HCT116 (cell line): Measurements from ENCODE around the gene CENPC.

Experiments used
- CBX3 ChIP-seq: IDR thresholded peaks from 2 replicates; pipeline ENCODE4 v1.6.1; 2012; ENCODE audit warnings: low read depth
- ELF1 ChIP-seq: IDR thresholded peaks from 2 replicates; pipeline ENCODE4 v1.6.1; 2012; ENCODE audit warnings: low read depth, borderline replicate concordance
- EZH2 ChIP-seq: fragments of 200-600 bp; sonication (generic); IDR thresholded peaks from 2 replicates; pipeline ENCODE4 v1.6.1; 2017; ENCODE audit warnings: antibody characterized with exemption, mixed run types
- EZH2phosphoT487 ChIP-seq: fragments of 200-600 bp; IDR thresholded peaks from 2 replicates; pipeline ENCODE4 v1.6.1; 2018; ENCODE audit warnings: antibody characterized with exemption, borderline replicate concordance
- JUND ChIP-seq: IDR thresholded peaks from 2 replicates; pipeline ENCODE4 v1.6.1; 2012
- POLR2A ChIP-seq: IDR thresholded peaks from 2 replicates; pipeline ENCODE4 v1.7.0; 2011; ENCODE audit warnings: borderline replicate concordance; ENCODE audit not compliant: insufficient read depth, insufficient read length; ENCODE audit errors: extremely low read depth
- TCF7L2 ChIP-seq: IDR thresholded peaks from 2 replicates; pipeline ENCODE4 v1.7.0; 2011; ENCODE audit warnings: borderline replicate concordance, inconsistent platforms; ENCODE audit not compliant: insufficient read depth, insufficient read length; ENCODE audit errors: extremely low read depth
- ZNF274 ChIP-seq: fragments of 200-500 bp; sonication (Bioruptor generic); IDR thresholded peaks from 2 replicates; pipeline ENCODE4 v1.6.1; 2014; ENCODE audit warnings: mild to moderate bottlenecking, low read depth, low read length, inconsistent platforms
- TF ChIP-seq, protein P1 (sequence below), 3 experiments: fragments of 200-600 bp in 1 of 3; sonication (generic) in 1 of 3; IDR thresholded peaks in 2 of 3; conservative IDR thresholded peaks in 1 of 3; 2 replicates each; pipeline ENCODE4 v1.5.1; 2012 to 2017; ENCODE audit warnings: low read depth in 2 of 3, low read length in 2 of 3, antibody characterized with exemption in 1 of 3, borderline replicate concordance in 1 of 3, control low read depth in 1 of 3, mild to moderate bottlenecking in 1 of 3, mixed read lengths in 1 of 3, mixed run types in 1 of 3, moderate library complexity in 1 of 3; ENCODE audit not compliant: insufficient read depth in 1 of 3
- TF ChIP-seq, protein P2 (sequence below): IDR thresholded peaks from 2 replicates; pipeline ENCODE4 v1.6.1; 2012; ENCODE audit warnings: low read depth
- TF ChIP-seq, protein P3 (sequence below): IDR thresholded peaks from 2 replicates; pipeline ENCODE4 v1.6.1; 2012
- TF ChIP-seq, protein P4 (sequence below): IDR thresholded peaks from 2 replicates; pipeline ENCODE4 v1.6.1; 2011; ENCODE audit warnings: mild to moderate bottlenecking, low read length, moderate library complexity; ENCODE audit not compliant: insufficient replicate concordance; ENCODE audit errors: extremely low read depth

- TF ChIP-seq POLR2A (no peak), ELF1 (no peak), CBX3 (no peak), ZNF274 (no peak), JUND (no peak), EZH2phosphoT487 (no peak), EZH2 (no peak), TCF7L2 (no peak)
- TF ChIP-seq, protein P1, sequence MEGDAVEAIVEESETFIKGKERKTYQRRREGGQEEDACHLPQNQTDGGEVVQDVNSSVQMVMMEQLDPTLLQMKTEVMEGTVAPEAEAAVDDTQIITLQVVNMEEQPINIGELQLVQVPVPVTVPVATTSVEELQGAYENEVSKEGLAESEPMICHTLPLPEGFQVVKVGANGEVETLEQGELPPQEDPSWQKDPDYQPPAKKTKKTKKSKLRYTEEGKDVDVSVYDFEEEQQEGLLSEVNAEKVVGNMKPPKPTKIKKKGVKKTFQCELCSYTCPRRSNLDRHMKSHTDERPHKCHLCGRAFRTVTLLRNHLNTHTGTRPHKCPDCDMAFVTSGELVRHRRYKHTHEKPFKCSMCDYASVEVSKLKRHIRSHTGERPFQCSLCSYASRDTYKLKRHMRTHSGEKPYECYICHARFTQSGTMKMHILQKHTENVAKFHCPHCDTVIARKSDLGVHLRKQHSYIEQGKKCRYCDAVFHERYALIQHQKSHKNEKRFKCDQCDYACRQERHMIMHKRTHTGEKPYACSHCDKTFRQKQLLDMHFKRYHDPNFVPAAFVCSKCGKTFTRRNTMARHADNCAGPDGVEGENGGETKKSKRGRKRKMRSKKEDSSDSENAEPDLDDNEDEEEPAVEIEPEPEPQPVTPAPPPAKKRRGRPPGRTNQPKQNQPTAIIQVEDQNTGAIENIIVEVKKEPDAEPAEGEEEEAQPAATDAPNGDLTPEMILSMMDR (IDR thresholded peaks at IDR 0.05 in 2 of 3, conservative IDR thresholded peaks at IDR 0.05 in 1 of 3; ENCODE audit: borderline replicate concordance in 1 of 3, insufficient read depth in 1 of 3, low read depth in 2 of 3, low read length in 2 of 3), result no peak
- TF ChIP-seq, protein P2, sequence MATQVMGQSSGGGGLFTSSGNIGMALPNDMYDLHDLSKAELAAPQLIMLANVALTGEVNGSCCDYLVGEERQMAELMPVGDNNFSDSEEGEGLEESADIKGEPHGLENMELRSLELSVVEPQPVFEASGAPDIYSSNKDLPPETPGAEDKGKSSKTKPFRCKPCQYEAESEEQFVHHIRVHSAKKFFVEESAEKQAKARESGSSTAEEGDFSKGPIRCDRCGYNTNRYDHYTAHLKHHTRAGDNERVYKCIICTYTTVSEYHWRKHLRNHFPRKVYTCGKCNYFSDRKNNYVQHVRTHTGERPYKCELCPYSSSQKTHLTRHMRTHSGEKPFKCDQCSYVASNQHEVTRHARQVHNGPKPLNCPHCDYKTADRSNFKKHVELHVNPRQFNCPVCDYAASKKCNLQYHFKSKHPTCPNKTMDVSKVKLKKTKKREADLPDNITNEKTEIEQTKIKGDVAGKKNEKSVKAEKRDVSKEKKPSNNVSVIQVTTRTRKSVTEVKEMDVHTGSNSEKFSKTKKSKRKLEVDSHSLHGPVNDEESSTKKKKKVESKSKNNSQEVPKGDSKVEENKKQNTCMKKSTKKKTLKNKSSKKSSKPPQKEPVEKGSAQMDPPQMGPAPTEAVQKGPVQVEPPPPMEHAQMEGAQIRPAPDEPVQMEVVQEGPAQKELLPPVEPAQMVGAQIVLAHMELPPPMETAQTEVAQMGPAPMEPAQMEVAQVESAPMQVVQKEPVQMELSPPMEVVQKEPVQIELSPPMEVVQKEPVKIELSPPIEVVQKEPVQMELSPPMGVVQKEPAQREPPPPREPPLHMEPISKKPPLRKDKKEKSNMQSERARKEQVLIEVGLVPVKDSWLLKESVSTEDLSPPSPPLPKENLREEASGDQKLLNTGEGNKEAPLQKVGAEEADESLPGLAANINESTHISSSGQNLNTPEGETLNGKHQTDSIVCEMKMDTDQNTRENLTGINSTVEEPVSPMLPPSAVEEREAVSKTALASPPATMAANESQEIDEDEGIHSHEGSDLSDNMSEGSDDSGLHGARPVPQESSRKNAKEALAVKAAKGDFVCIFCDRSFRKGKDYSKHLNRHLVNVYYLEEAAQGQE, result no peak
- TF ChIP-seq, protein P3, sequence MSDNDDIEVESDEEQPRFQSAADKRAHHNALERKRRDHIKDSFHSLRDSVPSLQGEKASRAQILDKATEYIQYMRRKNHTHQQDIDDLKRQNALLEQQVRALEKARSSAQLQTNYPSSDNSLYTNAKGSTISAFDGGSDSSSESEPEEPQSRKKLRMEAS, result no peak
- TF ChIP-seq, protein P4, sequence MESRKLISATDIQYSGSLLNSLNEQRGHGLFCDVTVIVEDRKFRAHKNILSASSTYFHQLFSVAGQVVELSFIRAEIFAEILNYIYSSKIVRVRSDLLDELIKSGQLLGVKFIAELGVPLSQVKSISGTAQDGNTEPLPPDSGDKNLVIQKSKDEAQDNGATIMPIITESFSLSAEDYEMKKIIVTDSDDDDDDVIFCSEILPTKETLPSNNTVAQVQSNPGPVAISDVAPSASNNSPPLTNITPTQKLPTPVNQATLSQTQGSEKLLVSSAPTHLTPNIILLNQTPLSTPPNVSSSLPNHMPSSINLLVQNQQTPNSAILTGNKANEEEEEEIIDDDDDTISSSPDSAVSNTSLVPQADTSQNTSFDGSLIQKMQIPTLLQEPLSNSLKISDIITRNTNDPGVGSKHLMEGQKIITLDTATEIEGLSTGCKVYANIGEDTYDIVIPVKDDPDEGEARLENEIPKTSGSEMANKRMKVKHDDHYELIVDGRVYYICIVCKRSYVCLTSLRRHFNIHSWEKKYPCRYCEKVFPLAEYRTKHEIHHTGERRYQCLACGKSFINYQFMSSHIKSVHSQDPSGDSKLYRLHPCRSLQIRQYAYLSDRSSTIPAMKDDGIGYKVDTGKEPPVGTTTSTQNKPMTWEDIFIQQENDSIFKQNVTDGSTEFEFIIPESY, result no peak
These were observed 84.7 kb downstream of the CENPC start for GRCh38 chr4:67460574-67460973.
